ENCODE results near the gene SLC44A5.

DNA sequence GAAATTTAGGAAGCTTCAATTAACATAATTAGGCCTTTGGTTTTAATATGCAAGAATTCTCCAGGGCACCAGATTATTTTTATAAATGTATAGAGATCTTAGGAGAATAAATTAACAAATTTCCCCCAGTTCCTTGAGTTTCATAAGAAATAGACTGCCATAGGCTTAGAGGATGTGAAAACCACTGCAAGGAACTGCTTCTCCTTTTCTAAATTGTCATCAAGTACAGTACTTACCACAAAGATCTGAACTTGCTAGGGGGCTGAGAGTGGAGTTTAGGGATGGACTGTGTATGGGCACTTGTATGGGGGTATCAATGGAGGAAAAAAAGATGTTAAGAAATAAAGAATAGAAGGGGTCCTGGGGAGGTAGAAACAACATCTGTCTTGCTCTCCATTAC is 445.6 kb downstream of the SLC44A5 start:
- TF ChIP-seq, protein P1, sequence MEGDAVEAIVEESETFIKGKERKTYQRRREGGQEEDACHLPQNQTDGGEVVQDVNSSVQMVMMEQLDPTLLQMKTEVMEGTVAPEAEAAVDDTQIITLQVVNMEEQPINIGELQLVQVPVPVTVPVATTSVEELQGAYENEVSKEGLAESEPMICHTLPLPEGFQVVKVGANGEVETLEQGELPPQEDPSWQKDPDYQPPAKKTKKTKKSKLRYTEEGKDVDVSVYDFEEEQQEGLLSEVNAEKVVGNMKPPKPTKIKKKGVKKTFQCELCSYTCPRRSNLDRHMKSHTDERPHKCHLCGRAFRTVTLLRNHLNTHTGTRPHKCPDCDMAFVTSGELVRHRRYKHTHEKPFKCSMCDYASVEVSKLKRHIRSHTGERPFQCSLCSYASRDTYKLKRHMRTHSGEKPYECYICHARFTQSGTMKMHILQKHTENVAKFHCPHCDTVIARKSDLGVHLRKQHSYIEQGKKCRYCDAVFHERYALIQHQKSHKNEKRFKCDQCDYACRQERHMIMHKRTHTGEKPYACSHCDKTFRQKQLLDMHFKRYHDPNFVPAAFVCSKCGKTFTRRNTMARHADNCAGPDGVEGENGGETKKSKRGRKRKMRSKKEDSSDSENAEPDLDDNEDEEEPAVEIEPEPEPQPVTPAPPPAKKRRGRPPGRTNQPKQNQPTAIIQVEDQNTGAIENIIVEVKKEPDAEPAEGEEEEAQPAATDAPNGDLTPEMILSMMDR (IDR thresholded peaks at IDR 0.05) = no peak
- TF ChIP-seq POLR2A (IDR thresholded peaks at IDR 0.05) = no peak
- TF ChIP-seq EP300 (IDR thresholded peaks at IDR 0.05) = no peak
